Pancreas (tissue), 10 donors: Measurements from ENCODE around the gene RIN2. TPM values are rescaled to one million over a fixed set of nuclear protein-coding genes. Genes with fewer than 3 reads are reported as not detected.
A peak's percentile ranks its signal among the peaks of the same experiment; 100 is the strongest.
"Not testable (repeated sequence)": the region's sequence is repeated elsewhere in the genome, so short reads cannot be mapped to it uniquely, and the experiment has no call there.

Experiments
- ATAC-seq, 4 donors: fragments of 200-7000 bp; cut with Tn5 transposase; one replicate each; pipeline versions ENCODE4 v1.8.0 to v1.9.1; 2020; ENCODE audit warnings: mild to moderate bottlenecking in 4 of 4, moderate library complexity in 4 of 4
- DNase-seq, 6 donors: peaks; one replicate each; pipeline ENCODE4 v3.0.0-alpha.2; 2020
- FAIRE-seq: peaks from 2 replicates; lab custom pipeline; 2012; peaks lifted over from hg19 to GRCh38; lab: Jason Lieb, UNC
- H3K27ac ChIP-seq, 4 donors: fragments of 200-600 bp; sonication (generic); 1 replicate in 3 of 4; 2 replicates in 1 of 4; pipeline versions ENCODE4 v1.5.0 to v1.8.0; 2020
- H3K27me3 ChIP-seq, 4 donors: fragments of 200-600 bp; one replicate each; pipeline ENCODE4 v1.8.0; 2021
- H3K36me3 ChIP-seq, 3 donors: fragments of 200-600 bp; sonication (generic) in 1 of 3; one replicate each; pipeline versions ENCODE4 v1.5.0 to v1.8.0; 2020 to 2021
- H3K4me1 ChIP-seq, 3 donors: fragments of 200-600 bp; one replicate each; pipeline ENCODE4 v1.8.0; 2021
- H3K4me3 ChIP-seq, 4 donors: fragments of 200-600 bp; sonication (generic) in 2 of 4; one replicate each; pipeline versions ENCODE4 v1.5.0 to v1.8.0; 2020 to 2021
- H3K9me3 ChIP-seq, 4 donors: fragments of 200-600 bp; one replicate each; pipeline ENCODE4 v1.8.0; 2021
- WGBS, 2 donors: extraction: QIAGEN DNeasy Blood & Tissue Kit; methylation state at CpG; one replicate each; pipeline ENCODE4 v1.1.7; 2013; 5-methylcytosine and 5-hydroxymethylcytosine counted together
- intact Hi-C, 3 donors: fragments of 100-400 bp; cut with DNase I; formaldehyde crosslinking; loops; one replicate each; pipeline versions ENCODE4 v1.11.1 to v1.14.2; 2022
- polyA plus RNA-seq, 2 donors: library from polyadenylated mRNA; stranded (reverse); fragments of 200-250 nt; gene quantifications; one replicate each; pipeline ENCODE4 v1.2.3, GENCODE V29; 2013
- total RNA-seq, 6 donors: library from RNA; stranded (reverse); fragmentation: NEBNext Ultra II Directional in 4 of 6; extraction: Animal tissue kit (Norgen Biotek cat#: 25700) in 4 of 6; gene quantifications; one replicate each; pipeline versions ENCODE4 v1.2.1 to v1.2.4, GENCODE V29; 2021 to 2023
- TF ChIP-seq, protein P1 (sequence below), 4 donors: fragments of 200-600 bp; sonication (generic) in 3 of 4; IDR thresholded peaks; one replicate each; pipeline versions ENCODE4 v1.5.0 to v1.8.0; 2021; ENCODE audit warnings: antibody characterized with exemption in 4 of 4
- donor health status: healthy with polysubstance abuse.
- donor health status: DM: no; HTN: no; CAD: no; lungs with moderate emphysema.
- donor health status: DM: no; HTN: no; CAD: no.
- donor health status: control.
- donor health status: control.
- donor health status: Bipolar disorder and iron deficiency.
- donor health status: DM: yes; HTN: yes; CAD: no.
- donor health status: DM: no; HTN: no; CAD: no.
- donor health status: DM: no; HTN: no; CAD: no.
- donor health status: DM: yes; HTN: yes; CAD: no.

RIN2 gene
- total and polyA plus RNA-seq, 8 donors, result 10.2 to 42.6 (median 21.6) TPM

DNA sequence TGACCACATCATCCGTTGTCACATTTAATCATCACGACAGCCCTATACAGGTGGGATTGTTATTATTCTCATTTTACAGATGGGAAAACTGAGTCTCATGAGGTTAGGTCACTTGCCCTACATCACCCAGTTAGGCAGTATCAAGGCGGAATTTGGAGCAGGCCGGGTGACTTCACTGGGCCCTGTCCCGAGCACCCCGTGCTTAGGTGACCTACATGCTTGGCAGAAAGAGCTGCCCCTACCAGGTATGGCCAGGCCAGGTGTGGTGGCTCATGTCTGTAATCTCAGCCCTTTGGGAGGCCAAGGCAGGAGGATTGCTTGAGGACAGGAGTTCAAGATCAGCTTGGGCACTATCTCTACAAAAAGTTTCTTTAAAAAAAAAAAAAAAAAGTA, 44.0 kb downstream of the RIN2 start:
- TF ChIP-seq, protein P1, sequence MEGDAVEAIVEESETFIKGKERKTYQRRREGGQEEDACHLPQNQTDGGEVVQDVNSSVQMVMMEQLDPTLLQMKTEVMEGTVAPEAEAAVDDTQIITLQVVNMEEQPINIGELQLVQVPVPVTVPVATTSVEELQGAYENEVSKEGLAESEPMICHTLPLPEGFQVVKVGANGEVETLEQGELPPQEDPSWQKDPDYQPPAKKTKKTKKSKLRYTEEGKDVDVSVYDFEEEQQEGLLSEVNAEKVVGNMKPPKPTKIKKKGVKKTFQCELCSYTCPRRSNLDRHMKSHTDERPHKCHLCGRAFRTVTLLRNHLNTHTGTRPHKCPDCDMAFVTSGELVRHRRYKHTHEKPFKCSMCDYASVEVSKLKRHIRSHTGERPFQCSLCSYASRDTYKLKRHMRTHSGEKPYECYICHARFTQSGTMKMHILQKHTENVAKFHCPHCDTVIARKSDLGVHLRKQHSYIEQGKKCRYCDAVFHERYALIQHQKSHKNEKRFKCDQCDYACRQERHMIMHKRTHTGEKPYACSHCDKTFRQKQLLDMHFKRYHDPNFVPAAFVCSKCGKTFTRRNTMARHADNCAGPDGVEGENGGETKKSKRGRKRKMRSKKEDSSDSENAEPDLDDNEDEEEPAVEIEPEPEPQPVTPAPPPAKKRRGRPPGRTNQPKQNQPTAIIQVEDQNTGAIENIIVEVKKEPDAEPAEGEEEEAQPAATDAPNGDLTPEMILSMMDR (IDR thresholded peaks at IDR 0.05), result no peak
- no peak overlapping the region for H3K4me3 ChIP-seq
- peak overlapping the region in 2 of 4 donors; percentile 20 to 60 for H3K27ac ChIP-seq
- 92 to 93% methylated on average over 6 of the region's 6 CpGs for WGBS, 2 donors
- H3K36me3 ChIP-seq, result no peaks in the 10 kb centered on the region
- ATAC-seq, result peak in 1 of 4 donors; percentile 5
- H3K27me3 ChIP-seq, result no peaks in the 10 kb centered on the region
- H3K9me3 ChIP-seq, result no peaks in the 10 kb centered on the region
- no peak for DNase-seq
- H3K4me1 ChIP-seq, result peaks cover 6 to 10% (median 7%) of the 10 kb centered on the region in 3 donors
- no peak for FAIRE-seq
- intact Hi-C loops, result loop anchor here in 1 of 3 donors (10.0 kb wide), 1 partner anchor 107 kb away; no protein-coding TSS in a partner anchor

DNA sequence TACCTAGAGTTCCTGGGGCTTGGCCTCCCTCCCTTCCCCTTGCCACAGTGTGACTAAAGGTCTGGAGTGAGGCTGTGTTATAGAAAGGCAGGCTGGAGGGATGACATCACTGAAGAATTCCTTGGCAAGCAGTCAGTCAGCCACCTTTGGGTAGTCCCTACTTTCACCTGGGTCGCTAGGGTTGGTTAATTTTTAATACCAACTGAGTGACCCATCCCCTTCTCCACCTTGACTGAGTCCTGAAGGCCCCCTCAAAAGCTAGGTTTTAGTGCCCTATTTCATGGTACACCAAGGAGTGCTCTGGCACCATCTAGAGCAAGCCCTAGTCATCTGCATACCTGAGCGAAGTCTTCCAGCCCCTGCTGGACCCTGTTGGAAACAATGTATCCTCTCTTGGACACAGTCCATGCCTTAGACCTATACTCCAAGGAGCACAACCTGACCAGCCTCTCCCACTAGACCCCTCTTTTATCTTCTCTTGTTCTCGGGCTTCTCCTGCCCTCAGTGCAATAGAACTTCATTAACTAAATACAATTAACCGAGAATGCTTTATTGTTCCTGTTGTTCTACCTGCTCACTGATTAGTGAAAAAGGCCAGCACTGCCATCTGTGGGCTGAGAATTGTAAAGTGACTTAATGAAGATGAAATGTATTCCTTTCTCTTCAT, 44.6 kb downstream of the RIN2 start:
- peak in 3 of 4 donors; percentile 61 to 87 (median 85) for ATAC-seq
- Histone ChIP-seq H3K36me3 (no peaks in the 10 kb centered on the region), H3K27me3 (no peaks in the 10 kb centered on the region), H3K9me3 (no peaks in the 10 kb centered on the region), H3K4me3 (no peak overlapping the region), H3K27ac (peak overlapping the region in 2 of 4 donors; percentile 20 to 60), H3K4me1 (peaks cover 6 to 16% (median 7%) of the 10 kb centered on the region in 3 donors)
- WGBS, 2 donors, result 72 to 85% methylated on average over 4 of the region's 4 CpGs
- FAIRE-seq, result no peak
- TF ChIP-seq, protein P1 (IDR thresholded peaks at IDR 0.05), result no peak
- DNase-seq, result peak in 2 of 6 donors; percentile 13 to 58
- intact Hi-C loops, result loop anchor here in 1 of 3 donors (10.0 kb wide), 1 partner anchor 108 kb away; no protein-coding TSS in a partner anchor

DNA sequence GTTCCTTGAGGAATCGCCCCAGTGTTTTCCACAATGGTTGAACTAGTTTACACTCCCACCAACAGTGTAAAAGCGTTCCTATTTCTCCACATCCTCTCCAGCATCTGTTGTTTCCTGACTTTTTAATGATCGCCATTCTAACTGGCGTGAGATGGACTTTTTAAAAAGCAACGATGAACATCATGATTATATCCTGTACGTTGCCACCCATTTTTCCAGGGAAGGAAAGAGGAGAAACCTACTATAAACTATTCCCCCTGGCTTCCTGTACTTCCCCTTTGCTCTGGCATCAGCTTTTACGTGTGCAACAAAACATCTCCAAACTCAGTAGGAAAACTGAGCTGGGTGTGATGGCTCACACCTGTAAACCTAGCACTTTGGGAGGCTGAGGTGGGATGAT, 48.2 kb downstream of the RIN2 start:
- not testable (repeated sequence) for DNase-seq, FAIRE-seq, H3K27me3 ChIP-seq, H3K27ac ChIP-seq, H3K4me3 ChIP-seq, ATAC-seq, H3K36me3 ChIP-seq, H3K9me3 ChIP-seq
- peaks cover 6 to 16% (median 7%) of the 10 kb centered on the region in 3 donors for H3K4me1 ChIP-seq
- intact Hi-C loops, result loop anchor here in 1 of 3 donors (10.0 kb wide), 1 partner anchor 111 kb away; no protein-coding TSS in a partner anchor
- WGBS, 2 donors, result 88 to 93% methylated on average over 7 of the region's 7 CpGs

DNA sequence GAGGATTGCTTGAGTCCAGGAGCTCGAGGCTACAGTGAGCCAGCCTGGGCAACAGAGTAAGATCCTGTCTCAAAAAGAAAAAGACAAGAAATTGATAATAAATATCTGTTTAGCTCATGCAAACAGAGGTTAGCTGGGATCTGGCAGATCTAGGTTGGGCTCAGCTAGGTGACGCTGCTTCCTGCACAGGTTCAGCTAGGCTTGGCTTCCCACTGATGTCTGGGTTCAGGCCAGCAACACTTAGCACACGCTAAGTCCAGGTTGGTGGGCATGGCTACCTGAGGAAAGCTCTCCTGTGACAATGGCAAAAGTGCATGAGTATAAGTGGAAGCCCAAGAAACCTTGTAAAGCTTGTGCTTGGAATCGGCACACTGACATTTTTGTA, 48.7 kb downstream of the RIN2 start:
- intact Hi-C loops, result loop anchor here in 1 of 3 donors (10.0 kb wide), 1 partner anchor 112 kb away; no protein-coding TSS in a partner anchor
- DNase-seq (peak in 3 of 6 donors; percentile 33 to 43 (median 33)), ATAC-seq (peak; percentile 68 to 79 (median 76)), FAIRE-seq (no peak)
- H3K27ac ChIP-seq, result peak overlapping the region in 1 of 4 donors; percentile 19
- no peaks in the 10 kb centered on the region for H3K9me3 ChIP-seq
- H3K4me3 ChIP-seq, result no peak overlapping the region
- H3K27me3 ChIP-seq, result no peaks in the 10 kb centered on the region
- TF ChIP-seq, protein P1 (IDR thresholded peaks at IDR 0.05), result no peak
- H3K4me1 ChIP-seq, result peaks cover 6 to 16% (median 7%) of the 10 kb centered on the region in 3 donors
- WGBS, 2 donors, result 24 to 29% methylated on average over 4 of the region's 4 CpGs
- no peaks in the 10 kb centered on the region for H3K36me3 ChIP-seq

DNA sequence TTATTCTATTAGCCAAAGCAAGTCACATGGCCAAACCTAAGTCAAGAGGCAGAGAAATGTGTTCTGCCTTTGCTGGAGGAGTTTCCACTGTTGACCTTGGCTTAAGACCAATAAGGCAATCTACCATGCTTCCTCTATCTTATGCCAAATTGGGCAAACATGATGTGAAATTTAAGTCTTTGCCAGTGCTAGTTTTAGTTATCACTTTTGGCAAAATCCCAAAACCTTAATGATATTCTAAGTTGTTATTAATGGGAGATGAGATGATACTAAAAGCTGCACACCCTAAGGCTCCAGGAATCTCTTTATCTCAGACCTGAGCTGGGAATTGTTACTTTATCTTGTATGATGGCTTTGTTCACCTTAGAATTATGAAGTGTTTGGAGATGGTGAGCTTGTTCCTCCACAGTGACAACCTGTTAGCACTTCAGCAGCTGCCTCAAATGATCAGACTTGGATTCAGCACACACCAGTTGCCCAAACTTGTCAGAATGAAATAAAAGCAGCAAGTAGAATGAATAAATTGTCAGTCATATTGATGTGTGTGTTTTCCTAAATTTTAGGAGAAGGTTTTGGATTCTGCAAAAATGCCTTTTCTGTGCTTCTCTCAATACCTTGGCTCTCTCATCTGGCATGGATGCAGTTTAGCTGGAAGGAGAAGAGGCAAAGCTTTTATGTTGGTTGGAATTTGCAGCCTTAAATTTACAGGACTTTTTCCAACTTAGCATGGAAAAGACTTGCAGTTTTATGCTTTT, 49.3 kb downstream of the RIN2 start:
- Histone ChIP-seq H3K4me3 (no peak overlapping the region), H3K27ac (peak overlapping the region in 1 of 4 donors; percentile 19), H3K4me1 (peaks cover 6 to 16% (median 7%) of the 10 kb centered on the region in 3 donors), H3K36me3 (no peaks in the 10 kb centered on the region), H3K9me3 (no peaks in the 10 kb centered on the region), H3K27me3 (no peaks in the 10 kb centered on the region)
- TF ChIP-seq, protein P1 (IDR thresholded peaks at IDR 0.05), result no peak
- FAIRE-seq (no peak), ATAC-seq (peak; percentile 80 to 93 (median 84)), DNase-seq (peak in 1 of 6 donors; percentile 29)
- intact Hi-C loops, result loop anchor here in 1 of 3 donors (10.0 kb wide), 1 partner anchor 113 kb away; no protein-coding TSS in a partner anchor
